NOMO-1 treated with DMSO at 0.1 percent for 48 hours (cell line): ENCODE measurements around the gene TMTC3.
A peak's percentile ranks its signal among the peaks of the same experiment; 100 is the strongest.
"Not testable (repeated sequence)": the region's sequence is repeated elsewhere in the genome, so short reads cannot be mapped to it uniquely, and the experiment has no call there.

ENCODE experiments used
- DNase-seq: peaks from one replicate; lab custom pipeline; 2025; ENCODE audit not compliant: unreplicated experiment; lab: John Stamatoyannopoulos, UW

TMTC3 gene

DNA sequence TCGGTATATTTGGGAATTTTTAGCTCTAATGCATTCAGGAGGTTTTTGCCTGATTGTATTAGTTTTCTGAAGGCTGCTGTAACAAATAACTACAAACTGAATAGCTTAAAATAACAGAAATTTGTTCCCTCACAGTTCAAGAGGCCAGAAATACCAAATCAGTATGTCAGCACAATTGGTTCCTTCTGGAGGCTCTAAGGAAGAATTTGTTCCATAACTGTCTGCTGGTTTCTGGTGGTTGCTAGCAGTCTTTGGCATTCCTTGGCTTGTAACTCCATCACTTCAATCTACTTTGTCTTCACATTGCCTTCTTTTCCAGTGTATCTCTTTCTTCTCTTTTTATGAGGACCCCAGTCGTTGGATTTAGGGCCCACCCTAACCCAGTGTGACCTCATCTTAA, 21.3 kb downstream of the TMTC3 start:
- DNase-seq, result no peak

DNA sequence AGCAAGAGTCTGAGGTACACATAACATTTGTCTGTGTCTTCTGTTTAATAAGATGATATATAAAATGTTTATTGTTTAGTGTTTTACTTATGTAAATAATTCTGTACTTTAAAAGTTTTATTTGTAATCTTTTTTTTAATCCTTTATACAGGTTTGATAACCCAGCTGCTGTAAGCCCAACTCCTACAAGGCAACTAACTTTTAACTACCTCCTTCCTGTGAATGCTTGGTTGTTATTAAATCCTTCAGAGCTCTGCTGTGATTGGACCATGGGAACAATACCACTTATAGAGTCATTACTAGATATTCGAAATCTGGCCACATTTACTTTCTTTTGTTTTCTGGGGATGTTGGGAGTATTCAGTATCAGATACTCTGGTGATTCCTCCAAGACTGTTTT, 24.1 kb downstream of the TMTC3 start:
- no peak for DNase-seq

DNA sequence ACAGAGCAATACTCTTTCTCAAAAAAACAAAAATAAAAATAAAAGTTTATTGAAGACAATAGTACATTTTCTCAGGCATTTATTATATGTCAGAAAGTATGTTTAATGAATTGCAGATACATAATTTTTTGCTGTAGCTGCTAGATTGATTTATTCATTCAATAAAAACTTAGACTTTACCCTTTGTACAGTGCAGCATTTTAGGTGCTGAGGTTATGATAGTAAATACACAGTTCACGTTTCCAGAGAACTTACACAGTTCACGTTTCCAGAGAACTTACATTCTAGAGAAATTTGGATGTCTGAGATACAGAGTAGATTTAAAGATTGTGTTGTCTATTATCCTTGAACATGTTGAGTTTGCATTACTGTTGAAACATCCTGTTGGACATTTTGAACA, 25.3 kb downstream of the TMTC3 start:
- DNase-seq, result no peak

DNA sequence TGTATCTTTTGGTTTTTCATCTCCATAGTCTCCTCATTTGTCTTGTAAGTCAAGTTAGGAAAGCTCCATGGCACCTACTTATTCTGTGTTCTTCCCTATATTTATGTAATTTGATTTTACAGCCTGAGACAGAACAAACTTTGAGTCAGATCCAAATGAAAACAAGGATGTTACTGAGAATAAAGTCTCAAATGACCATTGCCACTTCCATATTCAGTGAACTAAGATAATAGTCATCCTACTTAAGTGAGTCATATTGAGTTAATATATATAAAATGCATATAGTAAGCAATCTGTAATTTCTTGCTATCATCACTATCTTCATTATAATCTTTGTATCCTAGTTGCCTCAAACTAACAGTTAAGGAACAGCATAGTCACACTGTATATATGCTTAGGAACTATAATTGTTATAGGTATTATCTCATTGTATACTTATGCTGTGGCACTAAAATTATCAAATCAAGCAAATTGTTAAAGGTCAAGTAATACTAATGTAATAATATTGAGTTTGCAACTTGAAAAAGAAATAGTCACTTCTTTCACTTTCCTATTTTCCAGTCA, 30.8 kb downstream of the TMTC3 start:
- DNase-seq, result no peak

DNA sequence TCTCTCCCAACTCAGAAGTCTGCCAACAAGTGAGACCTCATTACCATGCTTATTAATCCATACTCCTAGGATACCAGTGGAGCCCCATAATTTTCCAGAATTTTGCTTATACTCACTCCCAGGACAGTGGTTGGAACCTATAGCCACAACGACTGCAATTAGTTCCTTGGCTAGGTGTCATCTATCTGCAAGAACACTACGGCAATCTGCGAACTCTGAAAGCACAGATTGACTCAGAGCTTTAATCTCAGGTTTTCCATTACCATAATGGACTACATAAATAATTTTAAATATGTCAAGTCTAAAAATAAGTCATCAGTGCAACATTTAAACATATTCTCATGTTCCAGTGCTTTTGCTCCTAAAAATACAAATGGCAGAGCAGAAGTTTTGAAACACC, 33.4 kb downstream of the TMTC3 start:
- DNase-seq, result no peak

DNA sequence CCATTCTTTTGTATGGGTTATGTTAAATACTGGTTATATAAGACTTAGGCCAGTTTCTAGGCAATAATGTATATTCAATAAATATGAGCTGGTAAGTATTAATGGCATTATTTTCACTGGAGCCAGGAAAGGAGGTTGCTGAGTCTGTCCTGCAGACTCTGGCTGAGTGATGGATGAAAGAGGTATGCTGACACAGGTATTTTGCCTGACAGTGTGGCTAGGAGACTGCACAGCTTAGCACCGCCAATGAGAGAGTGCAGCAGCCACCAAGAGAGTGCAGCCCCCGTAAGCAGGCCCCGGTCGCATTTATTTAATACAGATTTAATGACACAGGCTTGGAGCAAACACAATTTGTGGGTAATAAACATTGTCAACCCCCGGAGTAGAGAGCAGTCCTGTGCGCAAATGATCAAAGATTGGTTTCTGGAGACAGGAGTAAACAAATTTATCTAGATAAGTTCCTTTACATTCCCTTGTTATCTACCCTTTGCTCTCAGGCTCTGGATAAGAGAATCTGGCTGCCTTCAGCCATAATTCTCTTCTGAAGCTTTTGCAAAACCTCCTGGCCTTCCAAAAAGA, 37.4 kb downstream of the TMTC3 start:
- no peak for DNase-seq

DNA sequence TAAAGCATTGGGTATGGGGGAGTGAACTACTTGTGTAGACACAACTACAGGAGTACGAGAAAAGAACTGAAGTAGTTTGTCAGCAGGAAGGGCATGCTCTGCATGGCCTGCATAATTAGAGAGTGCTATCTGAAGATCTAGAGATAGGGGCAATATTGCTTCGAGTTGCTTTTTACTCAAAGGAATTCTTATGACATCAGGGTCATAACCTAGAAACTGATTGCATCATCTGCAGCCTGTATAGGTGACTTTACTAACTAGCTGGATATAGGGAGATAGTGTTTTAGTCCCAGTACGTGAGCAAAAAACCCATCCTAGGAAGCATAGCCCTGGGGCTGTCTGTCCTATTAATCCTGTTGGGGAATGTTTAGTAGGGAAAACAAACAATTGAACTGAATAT, 39.8 kb downstream of the TMTC3 start:
- DNase-seq, result no peak

DNA sequence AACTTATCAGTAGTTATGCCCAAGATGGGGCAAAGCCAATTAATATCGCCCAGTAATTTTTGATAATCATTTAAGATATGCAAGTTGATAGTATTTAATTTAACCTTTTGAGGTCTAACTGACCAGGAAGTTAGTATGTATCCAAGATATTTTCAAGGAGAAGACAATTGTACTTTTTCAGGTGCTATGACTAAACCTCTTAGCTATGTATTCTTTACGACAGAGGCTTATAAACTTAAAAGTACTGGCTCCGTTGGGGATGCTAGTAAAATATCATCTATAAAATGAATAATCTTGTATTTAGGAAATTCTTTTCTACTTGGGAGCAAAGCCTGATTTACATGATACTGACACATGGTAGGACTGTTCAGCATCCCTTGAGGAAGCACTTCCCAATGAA, 40.3 kb downstream of the TMTC3 start:
- no peak for DNase-seq

DNA sequence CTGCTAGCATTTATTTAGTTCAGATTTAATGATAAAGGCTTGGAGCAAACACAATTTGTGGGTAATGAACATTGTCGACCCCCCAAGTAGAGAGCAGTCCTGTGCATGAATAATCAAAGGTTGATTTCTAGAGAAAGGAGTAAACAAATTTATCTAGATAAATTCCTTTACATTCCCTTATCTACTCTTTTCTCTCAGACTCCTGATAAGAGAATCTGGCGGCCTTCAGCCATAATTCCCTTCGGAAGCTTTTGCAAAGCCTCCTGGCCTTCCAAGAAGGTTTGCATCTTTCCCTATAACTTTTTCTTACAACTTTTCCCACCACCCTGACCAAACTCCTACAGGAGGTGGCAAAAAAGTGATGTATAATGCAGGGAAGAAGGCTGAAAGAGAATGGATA, 42.1 kb downstream of the TMTC3 start:
- DNase-seq, result no peak

DNA sequence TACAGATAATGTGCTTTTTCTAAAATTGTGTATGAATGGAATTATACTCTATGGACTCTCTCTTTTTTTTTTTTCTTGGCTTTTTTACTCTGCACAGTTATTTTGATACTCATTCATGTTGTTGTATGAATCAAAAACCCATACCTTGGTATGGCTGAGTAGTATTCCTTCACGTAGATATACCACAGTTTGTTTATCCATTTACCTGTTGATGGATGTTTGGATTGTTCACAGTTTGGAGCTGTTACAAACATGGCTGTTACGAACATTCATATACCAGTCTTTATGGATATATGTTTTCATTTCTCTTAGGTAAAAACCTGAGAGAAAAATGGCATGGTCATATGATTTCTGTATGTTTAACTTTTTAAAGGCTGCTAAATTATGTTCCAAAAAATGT, 43.2 kb downstream of the TMTC3 start:
- no peak for DNase-seq

DNA sequence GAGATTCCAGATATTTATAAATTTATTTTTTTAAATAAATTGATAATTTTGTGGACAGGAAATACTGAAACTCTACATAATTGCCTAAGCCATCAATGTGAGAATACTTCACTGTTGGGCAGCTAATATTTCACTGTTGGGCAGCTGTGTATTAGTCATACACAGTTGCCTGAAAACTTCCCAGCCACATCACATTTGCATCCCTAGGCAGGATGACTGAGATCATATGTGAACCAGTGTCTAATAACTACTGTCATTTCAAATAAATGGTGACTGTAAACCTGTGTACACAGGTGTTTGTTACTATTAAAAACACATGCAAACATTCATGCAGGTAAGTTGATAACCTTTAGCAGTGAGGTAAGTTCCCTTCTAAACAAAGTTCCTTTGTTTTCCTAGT, 43.9 kb downstream of the TMTC3 start:
- DNase-seq, result no peak

DNA sequence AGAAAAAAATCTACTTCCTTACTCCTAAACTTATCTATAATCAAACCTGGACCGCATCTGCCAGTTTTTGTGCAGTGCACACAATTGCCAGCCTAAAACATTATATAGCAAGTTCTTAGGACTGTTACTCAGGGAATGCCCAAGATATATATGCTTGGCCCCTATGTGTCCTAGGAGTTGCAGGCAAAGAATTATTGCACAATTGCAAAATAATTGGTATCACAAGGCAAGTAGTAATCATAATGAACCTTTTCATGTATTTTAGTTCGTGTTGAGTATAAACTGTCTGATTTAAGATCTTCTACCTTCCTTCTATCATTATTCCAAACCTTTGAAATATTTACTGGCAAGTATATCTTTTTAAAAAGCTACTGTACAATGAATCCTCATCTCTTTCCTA, 45.5 kb downstream of the TMTC3 start:
- DNase-seq, result no peak

DNA sequence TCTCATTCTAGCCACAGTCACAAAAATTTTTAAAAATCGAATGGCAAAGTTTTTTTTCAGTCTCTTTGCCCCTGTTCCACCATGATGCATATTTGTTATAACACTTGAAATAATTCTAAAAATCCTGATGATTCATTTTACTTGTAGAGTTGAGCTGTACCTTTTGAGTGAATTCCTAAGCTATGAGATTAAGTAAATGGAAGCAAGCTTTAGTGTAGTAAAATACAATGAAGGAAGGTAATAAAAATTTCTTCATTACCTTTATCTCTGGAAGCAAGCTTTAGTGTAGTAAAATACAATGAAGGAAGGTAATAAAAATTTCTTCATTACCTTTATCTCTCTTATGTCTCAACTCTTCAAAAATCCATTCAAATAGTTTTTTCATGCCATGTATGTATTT, 46.1 kb downstream of the TMTC3 start:
- no peak for DNase-seq

DNA sequence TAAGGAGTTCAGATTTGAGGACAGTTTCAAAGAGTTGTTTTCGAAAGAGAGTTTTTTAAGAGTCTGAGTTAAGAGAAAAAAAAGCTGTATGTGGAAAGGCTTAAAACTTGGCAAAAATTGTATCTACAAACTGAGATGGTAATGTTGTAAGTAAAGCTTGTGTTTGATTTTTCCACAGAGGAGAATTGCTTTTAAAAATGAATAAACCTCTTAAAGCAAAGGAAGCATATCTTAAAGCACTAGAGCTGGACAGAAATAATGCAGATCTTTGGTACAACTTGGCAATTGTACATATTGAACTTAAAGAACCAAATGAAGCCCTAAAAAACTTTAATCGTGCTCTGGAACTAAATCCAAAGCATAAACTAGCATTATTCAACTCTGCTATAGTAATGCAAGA, 50.3 kb downstream of the TMTC3 start:
- no peak for DNase-seq

DNA sequence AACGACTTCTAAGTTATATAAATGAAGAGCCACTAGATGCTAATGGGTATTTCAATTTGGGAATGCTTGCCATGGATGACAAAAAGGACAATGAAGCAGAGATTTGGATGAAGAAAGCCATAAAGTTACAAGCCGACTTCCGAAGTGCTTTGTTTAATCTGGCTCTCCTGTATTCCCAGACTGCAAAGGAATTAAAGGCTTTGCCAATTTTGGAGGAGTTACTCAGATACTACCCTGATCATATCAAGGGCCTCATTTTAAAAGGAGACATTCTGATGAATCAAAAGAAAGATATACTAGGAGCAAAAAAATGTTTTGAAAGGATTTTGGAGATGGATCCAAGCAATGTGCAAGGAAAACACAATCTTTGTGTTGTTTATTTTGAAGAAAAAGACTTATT, 52.8 kb downstream of the TMTC3 start:
- no peak for DNase-seq

DNA sequence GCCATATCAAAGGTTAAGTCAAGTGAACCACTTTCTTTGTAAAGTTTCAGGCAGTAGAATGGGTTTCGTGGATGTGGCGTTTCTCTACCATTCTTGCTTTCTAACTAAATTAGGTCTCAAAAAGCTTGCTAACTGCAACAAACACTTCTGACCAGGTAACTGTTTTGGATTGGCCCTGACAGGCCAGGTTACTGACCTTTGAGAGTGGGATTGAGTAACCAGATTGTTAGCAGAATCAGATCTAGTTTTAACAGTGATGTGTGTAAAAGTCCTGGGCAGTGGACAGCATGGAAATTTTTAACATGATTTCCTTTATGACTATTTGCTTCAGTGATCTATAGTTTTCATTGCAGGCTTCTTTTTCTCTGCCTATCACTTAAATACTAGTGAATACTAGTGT, 57.9 kb downstream of the TMTC3 start:
- DNase-seq, result no peak

DNA sequence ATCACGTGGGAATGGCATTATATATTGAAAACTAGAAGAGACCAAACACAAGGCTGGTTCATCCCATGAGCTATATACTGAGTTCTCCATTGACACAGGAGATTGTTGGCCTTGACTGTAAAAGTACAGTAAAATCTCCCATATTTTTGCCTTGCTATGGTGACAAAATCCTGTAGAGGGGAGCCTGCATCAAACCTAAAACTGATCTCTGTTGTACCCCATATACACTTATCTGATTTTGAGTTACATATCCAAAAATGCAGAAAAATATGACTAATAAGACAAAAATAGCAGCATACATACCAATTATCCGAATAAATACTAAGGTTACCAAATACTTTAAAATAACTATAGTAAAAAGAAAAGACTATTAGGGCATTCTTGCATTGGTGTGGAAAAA, 60.4 kb downstream of the TMTC3 start:
- no peak for DNase-seq

DNA sequence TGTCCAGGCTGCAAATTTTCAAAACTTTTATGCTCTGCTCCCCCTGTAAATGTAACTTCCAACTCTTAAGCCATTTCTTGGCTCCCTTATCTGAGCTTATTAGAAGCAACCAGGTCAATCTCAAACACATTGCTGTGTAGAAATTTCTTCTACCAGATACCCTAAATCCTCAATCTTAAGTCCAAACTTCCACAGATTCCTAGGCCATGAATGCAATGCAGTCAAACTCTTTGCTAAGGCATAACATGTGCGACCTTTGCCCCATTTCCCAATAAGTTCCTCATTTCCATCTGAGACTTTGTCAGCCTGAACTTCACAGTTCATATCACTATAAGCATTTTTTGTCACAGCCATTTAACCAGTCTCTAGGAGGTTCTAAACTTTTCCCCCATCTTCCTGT, 64.5 kb downstream of the TMTC3 start:
- DNase-seq, result peak; percentile 77

DNA sequence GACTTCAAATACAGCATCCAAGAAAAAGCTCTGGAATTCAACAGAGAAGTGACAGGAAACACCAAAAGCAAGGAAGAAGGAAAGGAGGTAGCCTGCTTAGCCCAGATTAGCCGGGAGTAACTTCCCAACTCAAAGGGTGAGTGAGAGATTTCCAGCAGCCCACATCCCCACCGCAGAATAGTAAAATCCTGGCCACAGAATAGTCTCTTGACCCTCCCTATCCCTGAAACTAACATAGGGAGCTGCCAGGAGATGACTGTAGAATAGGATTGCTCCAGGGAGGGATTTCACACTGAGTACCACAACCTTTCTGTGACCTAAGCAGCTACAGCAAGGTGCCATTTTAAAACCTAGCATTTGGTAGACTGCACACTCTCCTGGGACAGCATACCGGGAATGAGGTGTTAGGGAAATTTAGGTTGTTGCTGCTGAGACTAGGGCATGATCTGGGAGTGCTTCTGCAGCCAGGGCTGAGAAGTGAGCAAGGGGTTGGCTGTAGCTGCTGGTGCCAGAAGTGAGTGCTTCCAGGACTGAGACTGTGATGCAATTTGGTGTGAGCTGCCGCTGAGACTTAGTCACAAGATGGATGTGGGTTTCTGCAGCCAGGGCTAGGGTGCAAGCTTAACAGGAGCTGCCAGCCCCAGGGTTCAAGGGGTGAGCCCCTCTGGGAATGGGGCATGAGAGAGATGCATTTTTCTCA, 66.0 kb downstream of the TMTC3 start:
- no peak for DNase-seq

DNA sequence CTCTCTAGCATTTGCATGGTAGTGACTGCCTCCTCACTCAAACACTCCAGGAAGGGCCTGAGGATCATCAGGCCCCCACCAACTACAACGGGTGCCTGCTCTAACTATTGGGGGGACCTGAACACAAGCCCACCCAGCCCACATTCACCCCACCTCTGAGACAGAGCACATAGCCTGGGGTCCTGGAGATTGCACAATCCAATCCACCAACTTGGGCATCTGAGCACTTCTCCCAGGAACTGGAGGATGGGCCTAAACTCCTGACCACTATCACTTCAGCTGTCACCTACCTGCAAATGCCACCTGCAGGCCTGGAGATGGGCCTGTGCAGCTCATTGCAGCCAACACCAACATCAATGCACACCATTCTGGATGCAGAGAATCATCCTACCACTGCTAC, 66.6 kb downstream of the TMTC3 start:
- DNase-seq, result no peak

DNA sequence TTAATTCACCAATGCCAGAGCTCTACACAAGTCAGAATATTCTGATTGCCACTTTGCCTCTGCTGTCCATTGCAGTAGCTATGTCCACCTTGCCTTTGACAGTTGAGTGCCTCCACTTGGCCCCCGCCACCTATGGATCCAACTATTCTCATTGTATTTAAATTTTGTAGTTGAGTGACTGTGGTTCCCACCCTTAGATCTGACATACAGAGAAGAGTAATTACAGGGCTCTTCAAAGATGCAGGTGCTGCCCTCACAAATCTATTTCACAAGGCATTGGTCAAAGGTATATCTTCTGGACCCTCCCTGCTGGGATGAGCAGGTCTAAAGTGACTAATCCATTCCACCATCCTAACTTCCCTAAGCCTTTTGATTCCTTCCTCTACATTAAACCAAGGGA, 68.2 kb downstream of the TMTC3 start:
- DNase-seq, result not testable (repeated sequence)

DNA sequence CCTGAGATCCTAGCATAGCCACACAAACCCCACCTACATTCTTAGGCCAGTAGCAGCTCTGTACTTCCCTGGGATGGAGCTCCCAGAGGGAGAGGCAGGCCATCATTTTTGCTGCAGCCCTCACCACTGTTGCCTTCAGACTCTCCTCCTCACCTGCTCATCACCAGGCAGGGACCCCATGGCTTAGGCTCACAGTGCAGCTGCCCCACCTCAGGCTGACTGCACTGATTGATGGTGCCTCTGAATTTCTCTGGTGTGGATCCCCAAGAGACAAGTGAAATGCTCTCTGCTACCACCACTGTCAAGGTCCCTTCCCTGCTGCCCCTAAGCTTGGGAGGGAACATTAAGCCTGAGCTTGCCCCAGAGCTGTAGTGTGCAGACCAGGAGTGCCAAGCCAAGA, 76.2 kb downstream of the TMTC3 start:
- DNase-seq, result no peak

DNA sequence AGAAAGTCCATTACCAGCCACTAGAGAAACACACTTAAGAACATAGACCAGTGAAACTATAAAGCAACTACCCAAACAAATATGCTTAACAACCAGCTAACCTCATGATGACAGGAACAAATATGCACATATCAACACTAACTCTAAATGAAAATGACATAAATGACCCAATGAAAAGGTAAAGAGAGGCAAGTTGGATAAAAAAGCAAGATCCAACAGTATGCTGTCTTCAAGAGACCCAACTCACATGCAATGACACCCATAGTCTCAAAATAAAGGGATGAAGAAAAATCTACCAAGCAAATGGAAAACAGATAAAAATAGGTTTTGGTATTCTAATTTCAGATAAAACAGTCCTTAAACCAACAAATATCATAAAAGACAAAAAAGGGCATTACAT, 77.8 kb downstream of the TMTC3 start:
- DNase-seq, result no peak
